ENCODE results near the gene ARID1B.

Gene ARID1B

GRCh38 chr6:156828280-156828703 lies 51.1 kb downstream of the ARID1B start:
- peak; percentile 90 for DNase-seq

GRCh38 chr6:156830126-156830525 lies 52.9 kb downstream of the ARID1B start:
- DNase-seq, result no peak

- peak; percentile 42 for DNase-seq
Observed at GRCh38 chr6:156832231-156832647, 55.1 kb downstream of the ARID1B start.

- no peak for DNase-seq
Observed at GRCh38 chr6:156832669-156833068, 55.5 kb downstream of the ARID1B start.

GRCh38 chr6:156833755-156834154 lies 56.6 kb downstream of the ARID1B start:
- no peak for DNase-seq

- DNase-seq, result no peak
Observed at GRCh38 chr6:156839129-156839528, 62.0 kb downstream of the ARID1B start.

GRCh38 chr6:156839591-156840001 lies 62.4 kb downstream of the ARID1B start:
- DNase-seq, result no peak

GRCh38 chr6:156840136-156840535 lies 63.0 kb downstream of the ARID1B start:
- DNase-seq, result no peak

GRCh38 chr6:156840606-156841005 lies 63.4 kb downstream of the ARID1B start:
- DNase-seq, result peak; percentile 14

- no peak for DNase-seq
Observed at GRCh38 chr6:156841508-156841907, 64.3 kb downstream of the ARID1B start.

GRCh38 chr6:156842598-156843250 lies 65.5 kb downstream of the ARID1B start:
- DNase-seq, result no peak

- no peak for DNase-seq
Observed at GRCh38 chr6:156844089-156844488, 66.9 kb downstream of the ARID1B start.

GRCh38 chr6:156845454-156846155 lies 68.4 kb downstream of the ARID1B start:
- no peak for DNase-seq

- DNase-seq, result no peak
Observed at GRCh38 chr6:156846845-156847599, 69.8 kb downstream of the ARID1B start.

GRCh38 chr6:156848123-156848522 lies 70.9 kb downstream of the ARID1B start:
- no peak for DNase-seq

- DNase-seq, result peak; percentile 47
Observed at GRCh38 chr6:156848533-156848932, 71.4 kb downstream of the ARID1B start.

- DNase-seq, result no peak
Observed at GRCh38 chr6:156849806-156850205, 72.6 kb downstream of the ARID1B start.

- DNase-seq, result no peak
Observed at GRCh38 chr6:156850353-156850752, 73.2 kb downstream of the ARID1B start.

GRCh38 chr6:156851454-156851921 lies 74.3 kb downstream of the ARID1B start:
- no peak for DNase-seq

- no peak for DNase-seq
Observed at GRCh38 chr6:156852147-156852857, 75.1 kb downstream of the ARID1B start.

- no peak for DNase-seq
Observed at GRCh38 chr6:156852858-156853216, 75.7 kb downstream of the ARID1B start.

GRCh38 chr6:156853733-156854132 lies 76.6 kb downstream of the ARID1B start:
- no peak for DNase-seq

All from EL (cell line).